Effector CD4-positive, alpha-beta T cell (primary cell): Measurements from ENCODE around the gene PARL.

Experiments
- DNase-seq: peaks from one replicate; pipeline ENCODE4 v3.0.0-alpha.2; 2020

PARL gene

GRCh38 chr3:183782576-183783276, 102.0 kb downstream of the PARL start:
- no peak for DNase-seq

- DNase-seq = no peak
These were observed 103.4 kb downstream of the PARL start for GRCh38 chr3:183781246-183781645.

GRCh38 chr3:183779896-183780465, 104.7 kb downstream of the PARL start:
- DNase-seq = no peak
